ENCODE data around the gene EXOC3L4. TPM values are rescaled to one million over a fixed set of nuclear protein-coding genes. Genes with fewer than 3 reads are reported as not detected.

The EXOC3L4 gene
- polyA plus RNA-seq, 1 donor from 2014 or later, result not detected

DNA sequence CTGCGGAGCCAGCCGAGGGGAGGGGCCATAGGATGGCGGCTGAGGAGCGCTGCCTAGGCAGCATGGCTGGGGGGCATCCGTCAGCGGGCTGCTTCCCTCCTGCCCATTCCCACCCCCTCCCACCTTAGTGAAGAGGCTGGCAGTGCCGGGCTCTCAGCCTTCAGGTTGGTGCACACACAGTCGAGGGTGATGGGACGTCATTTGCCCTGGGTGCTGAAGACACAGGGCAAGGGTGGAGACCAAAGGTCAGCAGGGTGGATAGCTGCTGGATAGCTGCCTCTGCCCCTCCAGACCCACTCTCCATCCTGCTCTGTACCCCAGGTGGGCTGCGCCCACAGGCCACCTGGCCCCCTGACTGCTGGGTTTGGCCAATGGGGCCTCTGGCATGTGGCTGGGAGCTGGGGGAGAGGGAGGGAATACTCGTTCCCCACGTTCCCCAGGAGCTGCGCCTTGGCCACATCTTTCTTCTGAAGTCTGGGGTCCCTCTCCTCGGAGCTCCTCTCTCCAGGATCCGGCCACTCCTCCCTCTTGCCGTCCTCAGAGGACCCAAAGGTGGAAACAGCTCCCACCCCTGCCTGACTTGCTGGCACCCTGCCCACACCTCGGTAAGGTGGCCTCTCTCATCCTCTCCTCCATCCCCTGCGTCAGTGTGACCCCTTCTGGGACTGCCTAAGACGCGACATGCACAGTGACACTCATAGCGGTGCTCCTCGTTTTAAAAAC, 26.0 kb upstream of the EXOC3L4 start:
- Histone ChIP-seq H3K4me3 (ENCODE audit: low read length) (no peak overlapping the region), H3K9ac (ENCODE audit: low read length) (no peak overlapping the region), H3K27me3 (ENCODE audit: insufficient read depth, low read depth, low read length) (no peaks in the 10 kb centered on the region), H3K79me2 (replicated peaks; ENCODE audit: insufficient read depth, low read length) (no peaks in the 10 kb centered on the region), H4K20me1 (ENCODE audit: insufficient read depth) (no peaks in the 10 kb centered on the region), H3K9me2 (ENCODE audit: insufficient read depth, low read length) (no peaks in the 10 kb centered on the region), H2AFZ (ENCODE audit: low read depth, low read length) (no peak overlapping the region), H3F3A (ENCODE audit: insufficient read depth, low read length, poor library complexity, severe bottlenecking) (no peaks in the 10 kb centered on the region), H3K27ac (ENCODE audit: low read length) (no peak overlapping the region), H3K4me2 (ENCODE audit: low read length) (no peak overlapping the region), H3K9me3 (ENCODE audit: low read length) (no peaks in the 10 kb centered on the region), H3K36me3 (ENCODE audit: insufficient read depth, low read length) (no peaks in the 10 kb centered on the region)
- no peak for TF ChIP-seq POLR2AphosphoS5 (IDR thresholded peaks at IDR 0.05)
- TF ChIP-seq, protein P1, sequence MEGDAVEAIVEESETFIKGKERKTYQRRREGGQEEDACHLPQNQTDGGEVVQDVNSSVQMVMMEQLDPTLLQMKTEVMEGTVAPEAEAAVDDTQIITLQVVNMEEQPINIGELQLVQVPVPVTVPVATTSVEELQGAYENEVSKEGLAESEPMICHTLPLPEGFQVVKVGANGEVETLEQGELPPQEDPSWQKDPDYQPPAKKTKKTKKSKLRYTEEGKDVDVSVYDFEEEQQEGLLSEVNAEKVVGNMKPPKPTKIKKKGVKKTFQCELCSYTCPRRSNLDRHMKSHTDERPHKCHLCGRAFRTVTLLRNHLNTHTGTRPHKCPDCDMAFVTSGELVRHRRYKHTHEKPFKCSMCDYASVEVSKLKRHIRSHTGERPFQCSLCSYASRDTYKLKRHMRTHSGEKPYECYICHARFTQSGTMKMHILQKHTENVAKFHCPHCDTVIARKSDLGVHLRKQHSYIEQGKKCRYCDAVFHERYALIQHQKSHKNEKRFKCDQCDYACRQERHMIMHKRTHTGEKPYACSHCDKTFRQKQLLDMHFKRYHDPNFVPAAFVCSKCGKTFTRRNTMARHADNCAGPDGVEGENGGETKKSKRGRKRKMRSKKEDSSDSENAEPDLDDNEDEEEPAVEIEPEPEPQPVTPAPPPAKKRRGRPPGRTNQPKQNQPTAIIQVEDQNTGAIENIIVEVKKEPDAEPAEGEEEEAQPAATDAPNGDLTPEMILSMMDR (IDR thresholded peaks at IDR 0.05; ENCODE audit: poor library complexity, severe bottlenecking), result no peak
- no peak for TF ChIP-seq EP300 (conservative IDR thresholded peaks at IDR 0.05; ENCODE audit: poor library complexity, severe bottlenecking)
- no peak for TF ChIP-seq TAF1 (IDR thresholded peaks at IDR 0.05; ENCODE audit: low read depth)
- TF ChIP-seq EZH2 (IDR thresholded peaks at IDR 0.05; ENCODE audit: borderline replicate concordance, insufficient read depth, low read length, poor library complexity, severe bottlenecking), result no peak
- TF ChIP-seq SMC3 (conservative IDR thresholded peaks at IDR 0.05; ENCODE audit: poor library complexity), result no peak
- TF ChIP-seq MXI1 (conservative IDR thresholded peaks at IDR 0.05; ENCODE audit: poor library complexity, severe bottlenecking), result no peak
- no peak for TF ChIP-seq RAD21 (conservative IDR thresholded peaks at IDR 0.05)
- TF ChIP-seq, protein P2, sequence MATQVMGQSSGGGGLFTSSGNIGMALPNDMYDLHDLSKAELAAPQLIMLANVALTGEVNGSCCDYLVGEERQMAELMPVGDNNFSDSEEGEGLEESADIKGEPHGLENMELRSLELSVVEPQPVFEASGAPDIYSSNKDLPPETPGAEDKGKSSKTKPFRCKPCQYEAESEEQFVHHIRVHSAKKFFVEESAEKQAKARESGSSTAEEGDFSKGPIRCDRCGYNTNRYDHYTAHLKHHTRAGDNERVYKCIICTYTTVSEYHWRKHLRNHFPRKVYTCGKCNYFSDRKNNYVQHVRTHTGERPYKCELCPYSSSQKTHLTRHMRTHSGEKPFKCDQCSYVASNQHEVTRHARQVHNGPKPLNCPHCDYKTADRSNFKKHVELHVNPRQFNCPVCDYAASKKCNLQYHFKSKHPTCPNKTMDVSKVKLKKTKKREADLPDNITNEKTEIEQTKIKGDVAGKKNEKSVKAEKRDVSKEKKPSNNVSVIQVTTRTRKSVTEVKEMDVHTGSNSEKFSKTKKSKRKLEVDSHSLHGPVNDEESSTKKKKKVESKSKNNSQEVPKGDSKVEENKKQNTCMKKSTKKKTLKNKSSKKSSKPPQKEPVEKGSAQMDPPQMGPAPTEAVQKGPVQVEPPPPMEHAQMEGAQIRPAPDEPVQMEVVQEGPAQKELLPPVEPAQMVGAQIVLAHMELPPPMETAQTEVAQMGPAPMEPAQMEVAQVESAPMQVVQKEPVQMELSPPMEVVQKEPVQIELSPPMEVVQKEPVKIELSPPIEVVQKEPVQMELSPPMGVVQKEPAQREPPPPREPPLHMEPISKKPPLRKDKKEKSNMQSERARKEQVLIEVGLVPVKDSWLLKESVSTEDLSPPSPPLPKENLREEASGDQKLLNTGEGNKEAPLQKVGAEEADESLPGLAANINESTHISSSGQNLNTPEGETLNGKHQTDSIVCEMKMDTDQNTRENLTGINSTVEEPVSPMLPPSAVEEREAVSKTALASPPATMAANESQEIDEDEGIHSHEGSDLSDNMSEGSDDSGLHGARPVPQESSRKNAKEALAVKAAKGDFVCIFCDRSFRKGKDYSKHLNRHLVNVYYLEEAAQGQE (IDR thresholded peaks at IDR 0.05; ENCODE audit: borderline replicate concordance), result no peak

DNA sequence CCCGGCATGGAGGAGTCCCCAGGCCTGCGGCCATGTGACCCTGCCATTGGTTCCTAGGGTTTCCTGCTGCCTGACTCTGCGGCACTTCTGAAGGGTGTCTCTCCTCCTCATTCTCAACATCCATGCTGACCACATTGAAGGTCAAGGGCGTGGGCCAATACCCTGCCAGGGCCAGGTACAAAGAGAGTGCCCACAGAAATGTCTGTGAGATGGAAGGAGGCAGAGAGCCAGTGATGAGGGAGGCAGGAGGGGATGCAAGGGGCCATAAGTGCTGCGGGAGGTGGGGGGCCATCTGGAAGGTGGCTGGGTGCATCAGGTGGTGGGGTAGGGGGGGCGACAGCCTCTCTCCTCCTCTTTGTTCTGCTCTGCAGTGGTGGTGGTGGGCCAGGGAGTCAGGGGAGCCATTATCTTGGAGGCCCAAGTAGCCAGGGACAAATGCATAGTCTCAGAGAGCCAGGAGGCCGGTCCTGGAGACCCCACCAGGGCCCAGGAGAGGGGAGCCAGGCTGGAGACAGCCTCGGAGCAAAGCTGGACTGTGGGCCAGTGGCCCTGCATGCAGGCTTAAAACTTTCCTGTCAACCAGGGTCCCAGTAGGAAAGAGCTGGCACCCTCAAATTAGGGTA, 24.2 kb upstream of the EXOC3L4 start:
- Histone ChIP-seq H3K9me3 (ENCODE audit: low read length) (no peaks in the 10 kb centered on the region), H2AFZ (ENCODE audit: low read depth, low read length) (no peak overlapping the region), H4K20me1 (ENCODE audit: insufficient read depth) (no peaks in the 10 kb centered on the region), H3K4me2 (ENCODE audit: low read length) (no peak overlapping the region), H3F3A (ENCODE audit: insufficient read depth, low read length, poor library complexity, severe bottlenecking) (no peaks in the 10 kb centered on the region), H3K79me2 (replicated peaks; ENCODE audit: insufficient read depth, low read length) (no peaks in the 10 kb centered on the region), H3K36me3 (ENCODE audit: insufficient read depth, low read length) (no peaks in the 10 kb centered on the region), H3K27me3 (ENCODE audit: insufficient read depth, low read depth, low read length) (no peaks in the 10 kb centered on the region), H3K27ac (ENCODE audit: low read length) (no peak overlapping the region), H3K9me2 (ENCODE audit: insufficient read depth, low read length) (no peaks in the 10 kb centered on the region), H3K9ac (ENCODE audit: low read length) (no peak overlapping the region), H3K4me3 (ENCODE audit: low read length) (no peak overlapping the region)
- TF ChIP-seq EZH2 (IDR thresholded peaks at IDR 0.05; ENCODE audit: borderline replicate concordance, insufficient read depth, low read length, poor library complexity, severe bottlenecking) (no peak), EP300 (conservative IDR thresholded peaks at IDR 0.05; ENCODE audit: poor library complexity, severe bottlenecking) (no peak), MXI1 (conservative IDR thresholded peaks at IDR 0.05; ENCODE audit: poor library complexity, severe bottlenecking) (no peak), SMC3 (conservative IDR thresholded peaks at IDR 0.05; ENCODE audit: poor library complexity) (no peak), RAD21 (conservative IDR thresholded peaks at IDR 0.05) (no peak), POLR2AphosphoS5 (IDR thresholded peaks at IDR 0.05) (no peak), TAF1 (IDR thresholded peaks at IDR 0.05; ENCODE audit: low read depth) (no peak)
- TF ChIP-seq, protein P1 (IDR thresholded peaks at IDR 0.05; ENCODE audit: poor library complexity, severe bottlenecking), result no peak
- TF ChIP-seq, protein P2 (IDR thresholded peaks at IDR 0.05; ENCODE audit: borderline replicate concordance), result no peak

Data from neural cell (in vitro differentiated cells).